Aorta (tissue), 5 donors: ENCODE results near the gene LRBA. TPM values are rescaled to one million over a fixed set of nuclear protein-coding genes. Genes with fewer than 3 reads are reported as not detected.

Experiments
- ATAC-seq: fragments of 200-7000 bp; cut with Tn5 transposase; one replicate; pipeline ENCODE4 v1.9.1; 2022; ENCODE audit warnings: moderate library complexity; ENCODE audit not compliant: low FRiP score
- DNase-seq, 2 donors: peaks; one replicate each; pipeline ENCODE4 v3.0.0-alpha.2; 2020
- H3K27ac ChIP-seq, 2 donors: one replicate each; pipeline ENCODE4 v1.5.1; 2013; ENCODE audit warnings: low read length in 2 of 2, mild to moderate bottlenecking in 2 of 2, moderate library complexity in 2 of 2, control low read depth in 1 of 2, inconsistent platforms in 1 of 2, low read depth in 1 of 2
- H3K27me3 ChIP-seq, 2 donors: one replicate each; pipeline ENCODE4 v1.6.1; 2013; ENCODE audit warnings: control low read depth in 1 of 2, low read length in 1 of 2, mild to moderate bottlenecking in 1 of 2, moderate library complexity in 1 of 2; ENCODE audit not compliant: insufficient read depth in 2 of 2, control insufficient read depth in 1 of 2
- H3K36me3 ChIP-seq, 2 donors: one replicate each; pipeline ENCODE4 v1.6.1; 2013; ENCODE audit warnings: control low read depth in 1 of 2, low read length in 1 of 2, mild to moderate bottlenecking in 1 of 2; ENCODE audit not compliant: insufficient read depth in 2 of 2, control insufficient read depth in 1 of 2
- H3K4me1 ChIP-seq, 2 donors: one replicate each; pipeline ENCODE4 v1.6.1; 2013; ENCODE audit warnings: low read length in 2 of 2, control low read depth in 1 of 2, mild to moderate bottlenecking in 1 of 2, moderate library complexity in 1 of 2; ENCODE audit not compliant: insufficient read depth in 2 of 2, control insufficient read depth in 1 of 2
- H3K4me3 ChIP-seq, 2 donors: one replicate each; pipeline ENCODE4 v1.5.1; 2013; ENCODE audit warnings: low read length in 2 of 2, control low read depth in 1 of 2, mild to moderate bottlenecking in 1 of 2
- H3K9me3 ChIP-seq: one replicate; pipeline ENCODE4 v1.6.1; 2013; ENCODE audit warnings: mild to moderate bottlenecking, low read length; ENCODE audit not compliant: control insufficient read depth
- WGBS, 2 donors: extraction: QIAGEN DNeasy Blood & Tissue Kit; methylation state at CpG; one replicate each; pipeline ENCODE4 v1.1.7; 2013; 5-methylcytosine and 5-hydroxymethylcytosine counted together
- intact Hi-C, 2 donors: fragments of 100-400 bp; cut with DNase I; formaldehyde crosslinking; loops; one replicate each; pipeline versions ENCODE4 v1.14.2 to v1.15.0; 2022
- polyA plus RNA-seq, 2 donors: library from polyadenylated mRNA; stranded (reverse); fragments of 200-250 nt; gene quantifications; one replicate each; pipeline ENCODE4 v1.2.3, GENCODE V29; 2013
- total RNA-seq, 2 donors: library from RNA; stranded (reverse); fragmentation: NEBNext Ultra II Directional; extraction: Animal tissue kit (Norgen Biotek cat#: 25700); gene quantifications; one replicate each; pipeline ENCODE4 v1.2.1, GENCODE V29; 2021
- donor health status: healthy with polysubstance abuse.
- donor health status: Bipolar disorder and iron deficiency.
- donor health status: DM: no; HTN: no; CAD: no.
- donor health status: DM: no; HTN: no; CAD: no.
- donor health status: DM: yes; HTN: yes; CAD: no.

The LRBA gene
- total and polyA plus RNA-seq, 4 donors, result 4.8 to 34.5 (median 15.4) TPM

DNA sequence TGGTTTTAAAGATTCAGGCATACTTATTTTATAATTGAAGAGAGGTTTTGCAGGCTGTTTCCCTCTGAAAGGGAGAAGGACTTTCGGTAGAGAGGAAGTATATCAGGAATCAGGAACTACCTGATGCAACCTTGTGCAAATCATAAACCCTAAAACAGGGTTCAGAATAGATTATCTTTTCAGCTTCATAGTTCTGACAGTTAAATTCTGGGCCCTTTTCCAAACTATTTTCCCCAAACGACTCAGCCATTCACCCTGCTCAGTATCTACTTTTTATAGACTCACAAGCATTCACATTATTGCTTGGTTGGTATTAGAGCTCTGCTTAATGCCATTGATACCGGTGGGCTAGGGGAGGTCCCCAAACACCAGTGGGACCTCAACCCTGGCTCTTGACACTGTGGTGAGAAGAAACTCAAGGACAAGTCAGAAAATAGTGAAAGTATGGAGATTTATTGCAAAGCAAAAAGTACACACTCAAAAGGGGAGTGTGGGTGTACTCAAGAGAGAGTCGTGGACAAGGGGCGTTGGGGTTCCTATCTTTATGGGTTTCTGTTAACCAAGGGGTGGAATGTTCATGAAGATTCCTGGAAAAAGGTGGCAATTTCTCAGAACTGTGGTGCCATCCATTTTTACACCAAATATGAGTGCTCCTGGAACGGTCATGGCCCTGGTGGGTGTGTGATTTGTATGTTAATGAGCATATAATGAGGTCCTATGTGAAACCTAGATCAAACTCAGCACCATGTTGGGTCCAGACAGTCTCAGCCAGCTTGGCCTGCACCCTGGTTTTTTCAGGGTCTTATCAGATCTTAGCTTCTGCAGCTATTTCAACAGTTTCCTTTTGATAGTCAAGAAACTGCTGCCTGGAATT is 698.5 kb downstream of the LRBA start:
- DNase-seq, result no peak
- 71 to 73% methylated on average over 6 of the region's 6 CpGs for WGBS, 2 donors
- no peaks in the 10 kb centered on the region for H3K9me3 ChIP-seq
- no peaks in the 10 kb centered on the region for H3K27me3 ChIP-seq
- no peak for ATAC-seq
- H3K27ac ChIP-seq, result no peak overlapping the region
- intact Hi-C loops, result no loop called here
- H3K4me1 ChIP-seq, result no peaks in the 10 kb centered on the region
- no peaks in the 10 kb centered on the region for H3K36me3 ChIP-seq
- no peak overlapping the region for H3K4me3 ChIP-seq

DNA sequence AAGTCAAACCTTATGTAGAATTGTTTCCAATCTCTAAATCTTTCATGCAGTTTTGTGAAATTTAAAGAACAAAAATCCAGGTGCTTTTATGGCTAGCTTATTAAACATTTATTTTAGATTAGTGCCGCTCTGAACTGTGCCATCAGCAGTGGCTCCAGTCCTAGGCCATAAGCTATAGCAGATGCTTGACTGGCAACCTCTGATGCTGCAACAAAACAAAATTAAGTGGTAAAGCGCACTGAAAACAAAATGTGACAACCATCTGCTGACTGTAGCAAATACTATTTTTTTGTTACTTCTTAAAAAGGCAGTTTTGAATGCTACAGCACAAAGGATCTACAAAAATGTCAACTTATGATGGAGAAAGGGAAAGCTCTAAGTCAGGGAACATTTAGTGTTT is 699.4 kb downstream of the LRBA start:
- DNase-seq (no peak), ATAC-seq (no peak)
- intact Hi-C loops, result no loop called here
- Histone ChIP-seq H3K9me3 (no peaks in the 10 kb centered on the region), H3K36me3 (no peaks in the 10 kb centered on the region), H3K27ac (no peak overlapping the region), H3K4me1 (peaks cover 0 to 3% of the 10 kb centered on the region in 2 donors), H3K27me3 (no peaks in the 10 kb centered on the region), H3K4me3 (no peak overlapping the region)
- 94 to 96% methylated on average over 2 of the region's 2 CpGs for WGBS, 2 donors

DNA sequence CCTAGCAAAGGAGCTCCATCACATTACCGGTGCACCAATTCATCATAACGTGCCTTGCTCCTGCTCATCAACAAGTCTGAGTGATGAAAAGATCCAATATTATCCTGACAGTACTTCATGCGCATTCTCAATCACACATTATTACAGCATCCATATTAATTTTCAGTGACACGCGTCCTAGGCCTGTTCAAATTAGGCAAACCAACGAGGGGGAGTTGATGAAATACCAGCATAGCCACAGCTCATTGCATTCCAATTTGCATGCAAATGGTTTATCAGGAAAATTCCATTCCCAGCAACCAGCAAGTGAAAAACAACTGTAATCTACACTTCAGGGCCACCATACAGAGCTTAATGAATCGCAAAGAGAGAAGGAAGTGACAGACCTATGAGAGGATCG is 699.9 kb downstream of the LRBA start:
- DNase-seq (no peak), ATAC-seq (no peak)
- 83 to 84% methylated on average over 8 of the region's 8 CpGs for WGBS, 2 donors
- H3K9me3 ChIP-seq, result no peaks in the 10 kb centered on the region
- H3K4me1 ChIP-seq, result peaks cover 0 to 3% of the 10 kb centered on the region in 2 donors
- intact Hi-C loops, result no loop called here
- H3K36me3 ChIP-seq, result no peaks in the 10 kb centered on the region
- H3K27ac ChIP-seq, result no peak overlapping the region
- H3K27me3 ChIP-seq, result no peaks in the 10 kb centered on the region
- no peak overlapping the region for H3K4me3 ChIP-seq

DNA sequence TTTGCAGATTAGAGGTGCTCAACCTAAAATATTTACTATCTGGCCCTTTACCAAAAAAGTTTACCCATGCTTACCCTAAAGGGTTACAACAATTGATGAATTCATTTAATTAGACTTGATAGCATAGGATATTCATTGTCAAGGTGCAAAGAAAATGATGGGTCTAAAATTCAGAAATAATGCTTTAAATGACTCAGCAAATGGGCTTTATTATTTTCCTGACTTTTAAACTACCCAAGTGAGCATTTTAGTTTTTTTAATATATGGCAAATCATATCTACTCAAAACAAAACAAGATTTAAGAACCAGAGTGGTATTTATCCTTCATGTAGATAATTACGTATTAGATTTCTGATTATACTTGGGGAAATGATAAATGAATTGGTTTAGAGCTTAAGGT is 701.1 kb downstream of the LRBA start:
- no peaks in the 10 kb centered on the region for H3K36me3 ChIP-seq
- H3K27ac ChIP-seq, result no peak overlapping the region
- no peak overlapping the region for H3K4me3 ChIP-seq
- DNase-seq (no peak), ATAC-seq (no peak)
- no peaks in the 10 kb centered on the region for H3K27me3 ChIP-seq
- intact Hi-C loops, result no loop called here
- H3K4me1 ChIP-seq, result peaks cover 0 to 3% of the 10 kb centered on the region in 2 donors
- 94 to 98% methylated on average over 1 of the region's 1 CpG for WGBS, 2 donors
- H3K9me3 ChIP-seq, result no peaks in the 10 kb centered on the region

DNA sequence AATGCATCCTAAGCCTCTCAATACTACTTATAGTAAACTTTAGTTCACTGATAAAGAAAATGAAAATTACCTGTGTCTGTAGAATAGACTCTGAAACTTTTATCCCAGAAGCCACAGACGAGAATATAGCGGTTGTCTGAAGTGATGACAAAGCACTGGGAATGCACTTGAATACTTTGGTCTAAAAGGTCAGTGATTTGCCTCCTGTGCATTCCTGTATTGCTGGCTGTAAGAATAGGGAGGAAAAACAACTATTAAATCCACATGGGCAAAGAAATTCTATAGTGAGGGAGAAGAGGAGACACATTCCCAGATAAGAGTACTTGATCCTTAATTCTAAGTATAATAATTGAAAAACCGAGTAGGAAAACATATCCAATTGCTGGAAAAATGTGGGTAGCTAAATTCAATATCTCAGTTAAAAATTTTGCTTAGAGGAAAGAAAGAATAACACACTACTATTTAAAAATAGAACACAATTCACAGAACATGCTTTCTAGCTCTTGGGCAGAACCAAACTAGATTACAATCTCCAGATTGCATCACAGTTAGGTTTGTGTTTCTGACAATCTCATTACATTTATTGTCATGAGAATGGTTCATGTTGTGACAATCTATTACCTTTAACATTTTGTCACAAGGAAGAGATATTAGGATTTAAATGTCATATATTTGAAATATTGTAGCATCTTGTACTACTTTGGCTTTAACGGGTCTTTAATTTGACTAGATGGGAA is 704.8 kb downstream of the LRBA start:
- no peak for ATAC-seq
- WGBS, 2 donors, result 14 to 20% methylated on average over 4 of the region's 4 CpGs
- H3K27ac ChIP-seq, result peak overlapping the region in 1 of 2 donors; percentile 28
- H3K36me3 ChIP-seq, result no peaks in the 10 kb centered on the region
- intact Hi-C loops, result no loop called here
- H3K4me3 ChIP-seq, result no peak overlapping the region
- H3K27me3 ChIP-seq, result no peaks in the 10 kb centered on the region
- no peaks in the 10 kb centered on the region for H3K9me3 ChIP-seq
- H3K4me1 ChIP-seq, result peaks cover 0 to 3% of the 10 kb centered on the region in 2 donors
- DNase-seq, result no peak

DNA sequence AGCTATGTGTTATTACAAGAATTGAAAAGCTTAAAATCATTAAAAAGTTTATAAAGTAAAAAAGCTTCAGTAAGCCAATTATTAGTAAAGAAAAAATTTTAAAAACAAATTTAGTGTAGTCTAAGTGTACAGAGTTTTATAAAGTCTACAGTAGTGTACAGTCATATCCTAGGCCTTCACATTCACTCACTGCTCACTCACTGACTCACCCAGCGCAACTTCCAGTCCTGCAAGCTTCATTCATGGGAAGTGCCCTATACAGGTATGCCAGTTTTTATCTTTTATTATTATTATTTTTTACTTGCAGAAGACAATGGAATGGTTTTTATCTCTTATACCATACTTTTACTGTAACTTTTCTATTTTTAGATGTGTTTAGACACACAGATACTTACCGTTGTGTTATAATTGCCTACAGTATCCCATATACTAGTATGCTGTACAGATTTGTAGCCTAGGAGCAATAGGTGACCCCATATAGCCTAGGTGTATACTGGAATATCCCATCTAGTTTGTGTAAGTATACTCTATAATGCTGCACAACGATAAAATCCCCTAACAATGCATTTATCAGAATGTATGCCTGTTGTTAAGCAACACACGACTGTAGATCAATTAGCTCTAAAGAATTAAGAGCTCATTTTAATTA is 706.1 kb downstream of the LRBA start:
- DNase-seq (no peak), ATAC-seq (no peak)
- Histone ChIP-seq H3K36me3 (no peaks in the 10 kb centered on the region), H3K9me3 (no peaks in the 10 kb centered on the region), H3K27ac (no peak overlapping the region), H3K4me3 (no peak overlapping the region), H3K4me1 (peaks cover 0 to 3% of the 10 kb centered on the region in 2 donors), H3K27me3 (no peaks in the 10 kb centered on the region)
- 93 to 96% methylated on average over 4 of the region's 4 CpGs for WGBS, 2 donors
- intact Hi-C loops, result no loop called here

DNA sequence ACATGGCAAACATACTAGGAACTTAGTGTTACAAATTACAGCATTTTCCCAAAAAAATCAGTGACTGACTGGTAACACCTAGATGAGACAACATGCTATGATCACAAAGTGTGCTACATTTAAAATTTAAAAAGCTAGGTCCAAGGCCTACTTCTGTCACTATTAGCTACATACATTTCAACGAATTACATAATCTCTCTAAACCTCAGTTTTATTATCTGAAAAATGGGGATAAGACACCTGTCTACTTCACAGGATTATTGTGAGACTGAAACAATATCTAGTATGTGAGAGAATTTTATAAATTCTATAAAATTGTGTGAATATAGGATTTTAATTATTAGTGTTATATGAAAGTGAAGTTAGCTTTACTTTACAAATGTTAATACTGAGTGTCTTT is 708.4 kb downstream of the LRBA start:
- Histone ChIP-seq H3K36me3 (no peaks in the 10 kb centered on the region), H3K9me3 (no peaks in the 10 kb centered on the region), H3K27ac (no peak overlapping the region), H3K4me1 (peaks cover 0 to 3% of the 10 kb centered on the region in 2 donors), H3K27me3 (no peaks in the 10 kb centered on the region), H3K4me3 (no peak overlapping the region)
- DNase-seq, result no peak
- WGBS, 2 donors, result 90 to 95% methylated on average over 1 of the region's 1 CpG
- intact Hi-C loops, result no loop called here
- ATAC-seq, result no peak

DNA sequence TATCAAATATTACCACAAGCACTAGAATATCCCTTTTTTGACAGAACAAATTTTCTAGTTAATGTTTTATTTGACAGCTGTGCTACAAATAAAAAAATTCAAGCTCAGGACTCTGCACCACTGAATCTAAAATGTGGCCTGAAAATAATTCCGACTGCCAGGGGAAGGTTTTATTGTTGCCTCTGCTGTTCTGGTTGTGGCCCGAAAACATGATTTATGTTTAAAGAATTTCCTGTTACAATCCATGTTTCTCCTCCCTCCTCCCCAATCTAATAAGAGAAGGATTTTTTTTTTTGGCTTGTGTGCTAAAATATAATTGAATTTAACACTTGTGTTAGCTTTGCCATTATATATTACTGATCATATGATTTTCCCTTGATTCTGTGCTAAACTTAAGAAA is 709.1 kb downstream of the LRBA start:
- intact Hi-C loops, result no loop called here
- ATAC-seq (no peak), DNase-seq (no peak)
- Histone ChIP-seq H3K27ac (no peak overlapping the region), H3K36me3 (no peaks in the 10 kb centered on the region), H3K9me3 (no peaks in the 10 kb centered on the region), H3K4me1 (peaks cover 0 to 3% of the 10 kb centered on the region in 2 donors), H3K27me3 (no peaks in the 10 kb centered on the region), H3K4me3 (no peak overlapping the region)
- 3 to 7% methylated on average over 2 of the region's 2 CpGs for whole genome bisulfite sequencing, 2 donors
